ENCODE data around the gene KLHL40. TPM values are rescaled to one million over a fixed set of nuclear protein-coding genes. Genes with fewer than 3 reads are reported as not detected.

The KLHL40 gene
- total RNA-seq, 1 experiment from 2014 or later = not detected

- Histone ChIP-seq H3K27me3 (replicated peaks; ENCODE audit: insufficient read depth, low read depth, low read length, poor library complexity) (no peaks in the 10 kb centered on the region), H3K4me1 (ENCODE audit: insufficient read depth, low read length, poor library complexity, severe bottlenecking) (no peaks in the 10 kb centered on the region), H3K9me3 (ENCODE audit: low read depth, low read length, poor library complexity, severe bottlenecking) (no peaks in the 10 kb centered on the region), H3K36me3 (ENCODE audit: insufficient read depth, low read length, poor library complexity, severe bottlenecking) (peaks cover 3% of the 10 kb centered on the region), H3K27ac (ENCODE audit: low read depth, low read length, poor library complexity, severe bottlenecking) (no peak overlapping the region), H3K4me3 (ENCODE audit: low read depth, low read length, poor library complexity, severe bottlenecking) (no peak overlapping the region)
- intact Hi-C loops (cut with micrococcal nuclease; ENCODE audit: unreplicated experiment) = no loop called here
- CTCF ChIA-PET = no interaction called here
- no peak for DNase-seq (ENCODE audit: low spot score)
- POLR2A ChIA-PET (ENCODE audit: low non-redundant PET) = no interaction called here
- TF ChIP-seq EZH2 (IDR thresholded peaks at IDR 0.05; ENCODE audit: borderline replicate concordance, low read depth, low read length, poor library complexity, severe bottlenecking) = no peak
- no peak for TF ChIP-seq CTCF (conservative IDR thresholded peaks at IDR 0.05; ENCODE audit: low read depth, low read length)
- no TSS peak for BruUV-seq (replicated peaks)
Observed at GRCh38 chr3:42662037-42662812, 23.1 kb upstream of the KLHL40 start.

DNA sequence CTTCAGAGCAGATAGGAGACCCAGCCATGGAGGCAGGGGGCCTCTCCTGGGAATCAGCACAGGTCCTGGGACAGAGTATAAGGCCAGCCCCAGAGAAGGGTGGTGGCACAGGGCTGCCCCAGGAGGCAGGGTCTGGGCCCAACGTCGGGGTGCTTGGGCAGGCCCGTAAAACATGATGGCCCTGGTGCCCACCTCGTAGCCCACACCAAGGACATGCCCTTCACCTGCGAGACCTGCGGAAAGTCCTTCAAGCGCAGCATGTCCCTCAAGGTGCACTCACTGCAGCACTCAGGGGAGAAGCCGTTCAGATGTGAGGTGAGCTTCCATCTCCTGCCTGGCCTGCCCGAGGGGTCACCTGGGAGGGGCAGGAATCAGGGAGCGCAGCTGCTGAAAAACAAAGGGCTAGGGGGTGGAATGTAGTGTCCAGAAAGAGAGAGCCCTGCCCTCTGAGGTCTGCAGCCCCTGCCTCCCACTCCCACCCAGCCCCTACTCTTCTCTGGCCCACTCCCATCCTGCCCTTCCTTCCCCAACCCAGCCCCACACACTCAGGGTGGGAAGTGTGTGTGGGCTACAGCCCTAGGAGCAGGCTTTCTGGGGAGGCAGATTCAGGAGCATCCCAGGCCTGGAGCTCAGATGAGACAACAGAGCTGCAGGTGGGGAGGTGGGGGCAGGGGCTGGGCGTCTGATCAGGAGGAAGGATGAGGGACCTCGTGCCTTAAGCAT, 22.4 kb upstream of the KLHL40 start:
- intact Hi-C loops (cut with micrococcal nuclease; ENCODE audit: unreplicated experiment) = no loop called here
- POLR2A ChIA-PET (ENCODE audit: low non-redundant PET) = no interaction called here
- H3K9me3 ChIP-seq (ENCODE audit: low read depth, low read length, poor library complexity, severe bottlenecking) = no peaks in the 10 kb centered on the region
- H3K36me3 ChIP-seq (ENCODE audit: insufficient read depth, low read length, poor library complexity, severe bottlenecking) = peaks cover 3% of the 10 kb centered on the region
- no peak for DNase-seq (ENCODE audit: low spot score)
- CTCF ChIA-PET = no interaction called here
- no TSS peak for BruUV-seq (replicated peaks)
- no peaks in the 10 kb centered on the region for H3K4me1 ChIP-seq (ENCODE audit: insufficient read depth, low read length, poor library complexity, severe bottlenecking)
- no peak overlapping the region for H3K4me3 ChIP-seq (ENCODE audit: low read depth, low read length, poor library complexity, severe bottlenecking)
- no peak overlapping the region for H3K27ac ChIP-seq (ENCODE audit: low read depth, low read length, poor library complexity, severe bottlenecking)
- H3K27me3 ChIP-seq (replicated peaks; ENCODE audit: insufficient read depth, low read depth, low read length, poor library complexity) = no peaks in the 10 kb centered on the region
- TF ChIP-seq EZH2 (IDR thresholded peaks at IDR 0.05; ENCODE audit: borderline replicate concordance, low read depth, low read length, poor library complexity, severe bottlenecking) = no peak
- no peak for TF ChIP-seq CTCF (conservative IDR thresholded peaks at IDR 0.05; ENCODE audit: low read depth, low read length)

- POLR2A ChIA-PET (ENCODE audit: low non-redundant PET) = no interaction called here
- Histone ChIP-seq H3K27me3 (replicated peaks; ENCODE audit: insufficient read depth, low read depth, low read length, poor library complexity) (no peaks in the 10 kb centered on the region), H3K4me1 (ENCODE audit: insufficient read depth, low read length, poor library complexity, severe bottlenecking) (no peaks in the 10 kb centered on the region), H3K27ac (ENCODE audit: low read depth, low read length, poor library complexity, severe bottlenecking) (no peak overlapping the region), H3K4me3 (ENCODE audit: low read depth, low read length, poor library complexity, severe bottlenecking) (no peak overlapping the region), H3K9me3 (ENCODE audit: low read depth, low read length, poor library complexity, severe bottlenecking) (no peaks in the 10 kb centered on the region), H3K36me3 (ENCODE audit: insufficient read depth, low read length, poor library complexity, severe bottlenecking) (peaks cover 3% of the 10 kb centered on the region)
- no peak for DNase-seq (ENCODE audit: low spot score)
- TF ChIP-seq CTCF (conservative IDR thresholded peaks at IDR 0.05; ENCODE audit: low read depth, low read length) (no peak), EZH2 (IDR thresholded peaks at IDR 0.05; ENCODE audit: borderline replicate concordance, low read depth, low read length, poor library complexity, severe bottlenecking) (no peak)
- BruUV-seq (replicated peaks) = no TSS peak
- intact Hi-C loops (cut with micrococcal nuclease; ENCODE audit: unreplicated experiment) = no loop called here
- CTCF ChIA-PET = no interaction called here
Observed at GRCh38 chr3:42663581-42664437, 21.5 kb upstream of the KLHL40 start.
